GM12878 (cell line): Measurements from ENCODE around the gene ATG5.

Source experiments
- EZH2 ChIP-seq: IDR thresholded peaks from 2 replicates; pipeline ENCODE4 v1.6.1; 2012; ENCODE audit warnings: low read depth, mild to moderate bottlenecking, control low read depth, inconsistent platforms, low read length, borderline replicate concordance; ENCODE audit not compliant: control insufficient read depth
- HDAC2 ChIP-seq: fragments of 200-600 bp; sonication (generic); IDR thresholded peaks from 2 replicates; pipeline ENCODE4 v1.6.1; 2017
- HDGF ChIP-seq: fragments of 450-650 bp; IDR thresholded peaks from 2 replicates; pipeline ENCODE4 v1.6.1; 2016; ENCODE audit warnings: antibody characterized with exemption
- KDM1A ChIP-seq: fragments of 200-600 bp; sonication (generic); IDR thresholded peaks from 2 replicates; pipeline ENCODE4 v1.6.1; 2016; ENCODE audit warnings: borderline replicate concordance
- MXI1 ChIP-seq: fragments of 150-350 bp; IDR thresholded peaks from 2 replicates; pipeline ENCODE4 v1.6.1; 2011; ENCODE audit warnings: low read depth, mild to moderate bottlenecking, inconsistent platforms, low read length, improper control_type of control experiment
- POLR2A ChIP-seq: IDR thresholded peaks from 2 replicates; pipeline ENCODE4 v1.6.1; 2011; ENCODE audit warnings: low read depth, mild to moderate bottlenecking, low read length
- POLR2AphosphoS5 ChIP-seq: IDR thresholded peaks from 2 replicates; pipeline ENCODE4 v1.6.1; 2011; ENCODE audit warnings: mild to moderate bottlenecking, low read length, inconsistent platforms

- TF ChIP-seq KDM1A (no peak), HDGF (no peak), HDAC2 (no peak), MXI1 (no peak), EZH2 (no peak), POLR2A (no peak), POLR2AphosphoS5 (no peak)
Measured at GRCh38 chr6:106359959-106360409, 34.4 kb upstream of the ATG5 start.
